PC-3 (cell line): Measurements from ENCODE around the gene DNAL1.

Source experiments
- CTCF ChIP-seq: fragments of 300-600 bp; sonication (generic); conservative IDR thresholded peaks from 2 replicates; pipeline ENCODE4 v1.5.1; 2017; ENCODE audit warnings: antibody characterized with exemption, low read depth, mild to moderate bottlenecking, low read length
- EZH2 ChIP-seq: fragments of 300-600 bp; sonication (generic); IDR thresholded peaks from one replicate; pipeline ENCODE4 v1.6.1; 2017; ENCODE audit warnings: antibody characterized with exemption, mild to moderate bottlenecking, low read length; ENCODE audit not compliant: unreplicated experiment
- EZH2phosphoT487 ChIP-seq: fragments of 300-600 bp; sonication (generic); IDR thresholded peaks from 2 replicates; pipeline ENCODE4 v1.6.1; 2018; ENCODE audit warnings: mild to moderate bottlenecking, antibody characterized with exemption, low read length, borderline replicate concordance

- TF ChIP-seq CTCF (no peak), EZH2 (no peak), EZH2phosphoT487 (no peak)
Measured at GRCh38 chr14:73620268-73620667, 24.5 kb upstream of the DNAL1 start.
